Activated CD8-positive, alpha-beta T cell treated with anti-CD3 and anti-CD28 coated beads for 36 hours (primary cell): ENCODE measurements around the gene DOCK3. TPM values are rescaled to one million over a fixed set of nuclear protein-coding genes. Genes with fewer than 3 reads are reported as not detected.

Experiments used
- ATAC-seq: fragments of 200-7000 bp; cut with Tn5 transposase; one replicate; pipeline ENCODE4 v1.10.0; 2021; ENCODE audit warnings: mild to moderate bottlenecking, moderate library complexity
- CTCF ChIA-PET: fragments of 350-600 bp; sonication (Branson Sonifier 250); formaldehyde crosslinking; loops from one replicate; lab custom pipeline; 2021; ENCODE audit warnings: antibody characterized with exemption; lab: Charles Lee
- POLR2A ChIA-PET: fragments of 350-600 bp; sonication (Branson Sonifier 250); formaldehyde crosslinking; loops from one replicate; lab custom pipeline; 2021; ENCODE audit warnings: antibody characterized with exemption; lab: Charles Lee
- DNase-seq: peaks from one replicate; pipeline ENCODE4 v3.0.0-alpha.2; 2020
- H3K27ac Mint-ChIP-seq: one replicate; pipeline ENCODE4 v1.8.0; 2021; ENCODE audit warnings: mild to moderate bottlenecking, mixed read lengths
- H3K27me3 Mint-ChIP-seq: one replicate; pipeline ENCODE4 v1.8.0; 2021; ENCODE audit warnings: mixed read lengths
- H3K36me3 Mint-ChIP-seq: one replicate; pipeline ENCODE4 v1.8.0; 2021; ENCODE audit warnings: low read depth, mixed read lengths
- H3K4me1 Mint-ChIP-seq: one replicate; pipeline ENCODE4 v1.8.0; 2021; ENCODE audit warnings: low read depth, mixed read lengths
- H3K4me3 Mint-ChIP-seq: one replicate; pipeline ENCODE4 v1.8.0; 2021; ENCODE audit warnings: mild to moderate bottlenecking, moderate library complexity, mixed read lengths
- H3K9me3 Mint-ChIP-seq: one replicate; pipeline ENCODE4 v1.8.0; 2021; ENCODE audit warnings: mixed read lengths
- CTCF ChIP-seq: fragments of 200-600 bp; IDR thresholded peaks from one replicate; pipeline ENCODE4 v1.8.0; 2022; ENCODE audit warnings: antibody characterized with exemption, mild to moderate bottlenecking
- intact Hi-C: fragments of 100-400 bp; cut with micrococcal nuclease; formaldehyde crosslinking; loops from one replicate; pipeline ENCODE4 v1.10.0; 2022
- total RNA-seq, 2 experiments: library from RNA; stranded (reverse); gene quantifications; one replicate each; pipeline ENCODE4 v1.2.3, GENCODE V29; 2021

DOCK3 gene
- total RNA-seq, 2 experiments from 2014 or later = 3.6 to 4.2 TPM

- ATAC-seq = peak; percentile 47
- intact Hi-C loops = loop anchor here (2.0 kb wide), 1 partner anchor 401 kb away; no protein-coding TSS in a partner anchor
- TF ChIP-seq CTCF = peak; percentile 51
- DNase-seq = peak; percentile 77
- Mint-ChIP-seq H3K27me3 (no peaks in the 10 kb centered on the region), H3K4me3 (no peak overlapping the region), H3K27ac (no peak overlapping the region), H3K9me3 (no peaks in the 10 kb centered on the region), H3K4me1 (peaks cover 2% of the 10 kb centered on the region), H3K36me3 (peaks cover 5% of the 10 kb centered on the region)
- ChIA-PET CTCF (interaction anchor here (0.6 to 3.8 kb wide), 12 partner anchors 13 to 762 kb away, joined by 3 to 38 read pairs (median 4); partner anchors contain the start of genes DOCK3 and MAPKAPK3), POLR2A (interaction anchor here (0.7 kb wide), 1 partner anchor 756 kb away, joined by 3 read pairs; no protein-coding TSS in a partner anchor)
These were observed 697.3 kb downstream of the DOCK3 start for GRCh38 chr3:51371943-51372557.

GRCh38 chr3:51373658-51374421 is 699.1 kb downstream of the DOCK3 start:
- ChIA-PET CTCF (interaction anchor here (2.3 to 2.9 kb wide), 2 partner anchors 402 to 758 kb away, joined by 7 to 13 read pairs; partner anchors contain the start of gene MAPKAPK3), POLR2A (no interaction called here)
- DNase-seq (no peak), ATAC-seq (no peak)
- Mint-ChIP-seq H3K4me1 (peaks cover 2% of the 10 kb centered on the region), H3K27ac (no peak overlapping the region), H3K9me3 (no peaks in the 10 kb centered on the region), H3K27me3 (no peaks in the 10 kb centered on the region), H3K36me3 (no peaks in the 10 kb centered on the region), H3K4me3 (no peak overlapping the region)
- intact Hi-C loops = loop anchor here (2.0 kb wide), 1 partner anchor 403 kb away; no protein-coding TSS in a partner anchor
- TF ChIP-seq CTCF = no peak

- POLR2A ChIA-PET = no interaction called here
- Mint-ChIP-seq H3K36me3 (no peaks in the 10 kb centered on the region), H3K4me3 (no peak overlapping the region), H3K27ac (no peak overlapping the region), H3K27me3 (no peaks in the 10 kb centered on the region), H3K4me1 (peaks cover 6% of the 10 kb centered on the region), H3K9me3 (no peaks in the 10 kb centered on the region)
- intact Hi-C loops = no loop called here
- DNase-seq = no peak
- ATAC-seq = no peak
- CTCF ChIA-PET = interaction anchor here (2.9 kb wide), 1 partner anchor 403 kb away, joined by 7 read pairs; no protein-coding TSS in a partner anchor
- TF ChIP-seq CTCF = no peak
These were observed 699.7 kb downstream of the DOCK3 start for GRCh38 chr3:51374456-51374855.

GRCh38 chr3:51375136-51375535 is 700.4 kb downstream of the DOCK3 start:
- Mint-ChIP-seq H3K27me3 (no peaks in the 10 kb centered on the region), H3K27ac (no peak overlapping the region), H3K36me3 (no peaks in the 10 kb centered on the region), H3K4me1 (peaks cover 8% of the 10 kb centered on the region), H3K4me3 (no peak overlapping the region), H3K9me3 (no peaks in the 10 kb centered on the region)
- ATAC-seq = no peak
- CTCF ChIA-PET = interaction anchor here (2.9 kb wide), 1 partner anchor 403 kb away, joined by 7 read pairs; no protein-coding TSS in a partner anchor
- TF ChIP-seq CTCF = no peak
- no peak for DNase-seq
- intact Hi-C loops = no loop called here
- POLR2A ChIA-PET = interaction anchor here (0.6 kb wide), 1 partner anchor 239 kb away, joined by 4 read pairs; no protein-coding TSS in a partner anchor
